ES-I3 (cell line): ENCODE results near the gene CES4A.
"Not testable (repeated sequence)": the region's sequence is repeated elsewhere in the genome, so short reads cannot be mapped to it uniquely, and the experiment has no call there.

Experiments used
- H3K36me3 ChIP-seq: 2 replicates; pipeline ENCODE4 v1.6.1; 2013; ENCODE audit warnings: mild to moderate bottlenecking, low read length, control low read depth, moderate library complexity; ENCODE audit not compliant: insufficient read depth
- H3K4me1 ChIP-seq: 2 replicates; pipeline ENCODE4 v1.6.1; 2013; ENCODE audit warnings: mild to moderate bottlenecking, control low read depth, low read length; ENCODE audit not compliant: insufficient read depth
- H3K9ac ChIP-seq: 2 replicates; pipeline ENCODE4 v1.6.1; 2013; ENCODE audit warnings: low read depth, mild to moderate bottlenecking, low read length, moderate library complexity
- H3K9me3 ChIP-seq: 2 replicates; pipeline ENCODE4 v1.6.1; 2013; ENCODE audit warnings: mild to moderate bottlenecking, low read length, moderate library complexity; ENCODE audit not compliant: control insufficient read depth, insufficient read depth

The CES4A gene

GRCh38 chr16:67028696-67029253 lies 40.4 kb downstream of the CES4A start, which contains the start of gene CBFB:
TSS of gene CBFB (plus strand) at chr16:67029149. CDS start at chr16:67029408, 259 bp downstream.
- Histone ChIP-seq H3K36me3 (no peaks in the 10 kb centered on the region), H3K9me3 (no peaks in the 10 kb centered on the region), H3K4me1 (peaks cover 4% of the 10 kb centered on the region; the same call in 1 of the 2 replicates), H3K9ac (peak within 1 kb of the TSS; percentile 93)

GRCh38 chr16:67029254-67030096 lies 41.1 kb downstream of the CES4A start:
- no peaks in the 10 kb centered on the region for H3K36me3 ChIP-seq
- no peaks in the 10 kb centered on the region for H3K9me3 ChIP-seq
- H3K4me1 ChIP-seq = peaks cover 4% of the 10 kb centered on the region; the same call in 1 of the 2 replicates
- peak overlapping the region; percentile 86 for H3K9ac ChIP-seq

GRCh38 chr16:67030221-67030962 lies 42.0 kb downstream of the CES4A start:
- Histone ChIP-seq H3K9ac (peak overlapping the region; percentile 86), H3K4me1 (peaks cover 4% of the 10 kb centered on the region; the same call in 1 of the 2 replicates)

GRCh38 chr16:67034487-67034886 lies 46.1 kb downstream of the CES4A start:
- Histone ChIP-seq H3K9me3 (no peaks in the 10 kb centered on the region), H3K9ac (no peak overlapping the region), H3K4me1 (no peaks in the 10 kb centered on the region), H3K36me3 (no peaks in the 10 kb centered on the region)

More at GRCh38 chr16:67030221-67030962, 42.0 kb downstream of the CES4A start:
- Histone ChIP-seq H3K9me3 (no peaks in the 10 kb centered on the region), H3K36me3 (no peaks in the 10 kb centered on the region)

- Histone ChIP-seq H3K4me1 (no peaks in the 10 kb centered on the region; the same call in 1 of the 2 replicates), H3K9ac (no peak overlapping the region), H3K9me3 (no peaks in the 10 kb centered on the region), H3K36me3 (no peaks in the 10 kb centered on the region)
Measured at GRCh38 chr16:67035364-67035763, 47.0 kb downstream of the CES4A start.

- Histone ChIP-seq H3K4me1 (no peaks in the 10 kb centered on the region; the same call in 1 of the 2 replicates), H3K9me3 (no peaks in the 10 kb centered on the region), H3K36me3 (no peaks in the 10 kb centered on the region), H3K9ac (no peak overlapping the region)
Measured at GRCh38 chr16:67036323-67036741, 47.9 kb downstream of the CES4A start.

GRCh38 chr16:67039260-67040020 lies 51.1 kb downstream of the CES4A start:
- no peaks in the 10 kb centered on the region for H3K36me3 ChIP-seq
- H3K4me1 ChIP-seq = no peaks in the 10 kb centered on the region; the same call in 1 of the 2 replicates
- no peaks in the 10 kb centered on the region for H3K9me3 ChIP-seq
- H3K9ac ChIP-seq = no peak overlapping the region

GRCh38 chr16:67040166-67040565 lies 51.8 kb downstream of the CES4A start:
- Histone ChIP-seq H3K36me3 (no peaks in the 10 kb centered on the region), H3K4me1 (no peaks in the 10 kb centered on the region; the same call in 1 of the 2 replicates), H3K9ac (no peak overlapping the region), H3K9me3 (no peaks in the 10 kb centered on the region)

- Histone ChIP-seq H3K9me3 (no peaks in the 10 kb centered on the region), H3K4me1 (no peaks in the 10 kb centered on the region; the same call in 1 of the 2 replicates), H3K9ac (no peak overlapping the region), H3K36me3 (no peaks in the 10 kb centered on the region)
Measured at GRCh38 chr16:67040906-67041305, 52.5 kb downstream of the CES4A start.

GRCh38 chr16:67041520-67041919 lies 53.1 kb downstream of the CES4A start:
- not testable (repeated sequence) for H3K4me1 ChIP-seq, H3K9me3 ChIP-seq, H3K9ac ChIP-seq, H3K36me3 ChIP-seq

GRCh38 chr16:67043420-67043819 lies 55.0 kb downstream of the CES4A start:
- no peak overlapping the region for H3K9ac ChIP-seq
- no peaks in the 10 kb centered on the region for H3K9me3 ChIP-seq
- no peaks in the 10 kb centered on the region for H3K36me3 ChIP-seq

GRCh38 chr16:67050796-67051195 lies 62.4 kb downstream of the CES4A start:
- no peak overlapping the region for H3K9ac ChIP-seq
- H3K36me3 ChIP-seq = no peaks in the 10 kb centered on the region
- no peaks in the 10 kb centered on the region for H3K4me1 ChIP-seq
- H3K9me3 ChIP-seq = no peaks in the 10 kb centered on the region

More at GRCh38 chr16:67043420-67043819, 55.0 kb downstream of the CES4A start:
- H3K4me1 ChIP-seq = no peaks in the 10 kb centered on the region; the same call in 1 of the 2 replicates

- H3K9ac ChIP-seq = no peak overlapping the region
- H3K4me1 ChIP-seq = no peaks in the 10 kb centered on the region
- H3K36me3 ChIP-seq = no peaks in the 10 kb centered on the region
- no peaks in the 10 kb centered on the region for H3K9me3 ChIP-seq
Measured at GRCh38 chr16:67052399-67052798, 64.0 kb downstream of the CES4A start.
